Astrocyte (in vitro differentiated cells and primary cell): ENCODE data around the gene FBXO22. TPM values are rescaled to one million over a fixed set of nuclear protein-coding genes. Genes with fewer than 3 reads are reported as not detected.
A peak's percentile ranks its signal among the peaks of the same experiment; 100 is the strongest.

Experiments used
- DNase-seq: peaks from one replicate; pipeline ENCODE4 v3.0.0-alpha.2; 2010; ENCODE audit warnings: low read depth
- FAIRE-seq: peaks from 2 replicates; lab custom pipeline; 2011; peaks lifted over from hg19 to GRCh38; lab: Jason Lieb, UNC
- H2AFZ ChIP-seq: 2 replicates; pipeline ENCODE4 v1.6.0; 2012; ENCODE audit warnings: low read depth, low read length, inconsistent platforms
- H3K27ac ChIP-seq: 2 replicates; pipeline ENCODE4 v1.5.1; 2011; ENCODE audit warnings: low read depth, low read length, inconsistent platforms
- H3K27me3 ChIP-seq: 2 replicates; pipeline ENCODE4 v1.6.0; 2011; ENCODE audit warnings: low read length, inconsistent platforms; ENCODE audit not compliant: insufficient read depth
- H3K36me3 ChIP-seq: 2 replicates; pipeline ENCODE4 v1.5.1; 2011; ENCODE audit warnings: low read length, inconsistent platforms; ENCODE audit not compliant: insufficient read depth
- H3K4me1 ChIP-seq: 2 replicates; pipeline ENCODE4 v1.5.1; 2011; ENCODE audit warnings: low read length, inconsistent platforms; ENCODE audit not compliant: insufficient read depth
- H3K4me2 ChIP-seq: 2 replicates; pipeline ENCODE4 v1.6.0; 2012; ENCODE audit warnings: low read length, inconsistent platforms
- H3K4me3 ChIP-seq: 2 replicates; pipeline ENCODE4 v1.5.1; 2011; ENCODE audit warnings: low read depth, mild to moderate bottlenecking, low read length, inconsistent platforms; ENCODE audit not compliant: insufficient read depth
- H3K79me2 ChIP-seq: 2 replicates; pipeline ENCODE4 v1.6.0; 2012; ENCODE audit warnings: mild to moderate bottlenecking, low read length, inconsistent platforms; ENCODE audit not compliant: insufficient read depth
- H3K9ac ChIP-seq: 2 replicates; pipeline ENCODE4 v1.6.0; 2012; ENCODE audit warnings: mild to moderate bottlenecking, low read length, inconsistent platforms
- H3K9me3 ChIP-seq: 2 replicates; pipeline ENCODE4 v1.5.1; 2012; ENCODE audit warnings: low read depth, mild to moderate bottlenecking, low read length, inconsistent platforms; ENCODE audit not compliant: insufficient read depth
- H4K20me1 ChIP-seq: 2 replicates; pipeline ENCODE4 v1.6.0; 2012; ENCODE audit warnings: low read length, inconsistent platforms; ENCODE audit not compliant: insufficient read depth
- H3K27ac Mint-ChIP-seq: one replicate; pipeline ENCODE4 v1.8.0; 2021; ENCODE audit warnings: mild to moderate bottlenecking, mixed read lengths; ENCODE audit not compliant: unreplicated experiment
- H3K27me3 Mint-ChIP-seq: one replicate; pipeline ENCODE4 v1.8.0; 2021; ENCODE audit warnings: low read depth, mixed read lengths; ENCODE audit not compliant: unreplicated experiment
- H3K36me3 Mint-ChIP-seq: one replicate; pipeline ENCODE4 v1.8.0; 2021; ENCODE audit warnings: low read depth, mixed read lengths; ENCODE audit not compliant: unreplicated experiment
- H3K4me1 Mint-ChIP-seq: one replicate; pipeline ENCODE4 v1.8.0; 2021; ENCODE audit warnings: low read depth, mixed read lengths; ENCODE audit not compliant: unreplicated experiment
- H3K4me3 Mint-ChIP-seq: one replicate; pipeline ENCODE4 v1.8.0; 2021; ENCODE audit warnings: mild to moderate bottlenecking, moderate library complexity, mixed read lengths; ENCODE audit not compliant: unreplicated experiment
- H3K9me3 Mint-ChIP-seq: one replicate; pipeline ENCODE4 v1.8.0; 2021; ENCODE audit warnings: mild to moderate bottlenecking, mixed read lengths; ENCODE audit not compliant: unreplicated experiment
- EZH2 ChIP-seq: IDR thresholded peaks from 2 replicates; pipeline ENCODE4 v1.6.1; 2012; ENCODE audit warnings: mild to moderate bottlenecking, low read length, inconsistent platforms; ENCODE audit not compliant: insufficient read depth
- total RNA-seq: library from RNA; stranded (reverse); gene quantifications from 2 replicates; pipeline ENCODE4 v1.2.1, GENCODE V29; 2021
- TF ChIP-seq, protein P1 (sequence below): IDR thresholded peaks from 2 replicates; pipeline ENCODE4 v1.5.1; 2011; ENCODE audit warnings: low read depth, mild to moderate bottlenecking, inconsistent platforms, low read length, moderate library complexity; ENCODE audit not compliant: insufficient read depth

Gene FBXO22
- total RNA-seq, 1 donor from 2014 or later: 69.1 TPM

DNA sequence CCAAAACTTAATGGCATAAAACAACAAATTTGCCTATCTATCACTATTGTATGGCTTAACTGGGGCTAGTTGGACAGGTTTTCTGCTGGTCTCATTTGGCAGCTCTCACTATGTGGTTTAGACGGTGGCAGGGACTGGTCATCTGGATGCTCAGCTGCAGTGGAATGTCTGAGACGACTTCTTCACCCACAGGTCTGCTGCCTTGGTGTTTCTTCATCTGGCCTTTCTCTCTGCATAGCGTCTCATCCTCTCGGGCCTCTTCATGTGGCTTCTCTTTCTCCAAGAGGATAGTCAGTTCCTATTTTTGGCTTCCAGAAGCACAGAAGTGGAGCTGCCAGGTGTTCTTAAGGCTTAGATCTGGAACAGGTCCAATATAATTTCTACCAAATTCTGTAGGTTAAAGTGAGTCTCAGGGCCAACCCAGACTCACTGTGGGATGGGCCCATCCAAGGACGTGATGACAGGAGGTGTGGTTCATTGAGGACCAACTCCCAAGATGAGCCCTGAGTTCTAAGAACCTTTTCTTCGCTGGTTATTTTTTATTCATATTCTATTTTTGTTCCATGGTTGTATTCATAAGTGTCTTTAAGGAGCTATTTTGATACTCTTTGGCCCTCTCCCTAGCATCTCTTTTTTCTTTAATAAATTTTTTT lies 41.8 kb upstream of the FBXO22 start:
- Mint-ChIP-seq H3K27ac (peak overlapping the region; percentile 48), H3K36me3 (peaks cover 10% of the 10 kb centered on the region), H3K27me3 (no peaks in the 10 kb centered on the region), H3K4me3 (no peak overlapping the region), H3K9me3 (no peaks in the 10 kb centered on the region), H3K4me1 (peaks cover 13% of the 10 kb centered on the region)
- no peak overlapping the region for H3K9ac ChIP-seq
- peaks cover 16% of the 10 kb centered on the region for H3K36me3 ChIP-seq
- H3K79me2 ChIP-seq: peaks cover 90% of the 10 kb centered on the region
- H3K9me3 ChIP-seq: no peaks in the 10 kb centered on the region
- no peak overlapping the region for H3K4me3 ChIP-seq
- H3K27me3 ChIP-seq: no peaks in the 10 kb centered on the region
- no peaks in the 10 kb centered on the region for H3K4me1 ChIP-seq
- no peak overlapping the region for H3K4me2 ChIP-seq
- FAIRE-seq: no peak
- H4K20me1 ChIP-seq: peaks cover 65% of the 10 kb centered on the region
- DNase-seq: peak; percentile 31
- no peak overlapping the region for H2AFZ ChIP-seq
- TF ChIP-seq, protein P1, sequence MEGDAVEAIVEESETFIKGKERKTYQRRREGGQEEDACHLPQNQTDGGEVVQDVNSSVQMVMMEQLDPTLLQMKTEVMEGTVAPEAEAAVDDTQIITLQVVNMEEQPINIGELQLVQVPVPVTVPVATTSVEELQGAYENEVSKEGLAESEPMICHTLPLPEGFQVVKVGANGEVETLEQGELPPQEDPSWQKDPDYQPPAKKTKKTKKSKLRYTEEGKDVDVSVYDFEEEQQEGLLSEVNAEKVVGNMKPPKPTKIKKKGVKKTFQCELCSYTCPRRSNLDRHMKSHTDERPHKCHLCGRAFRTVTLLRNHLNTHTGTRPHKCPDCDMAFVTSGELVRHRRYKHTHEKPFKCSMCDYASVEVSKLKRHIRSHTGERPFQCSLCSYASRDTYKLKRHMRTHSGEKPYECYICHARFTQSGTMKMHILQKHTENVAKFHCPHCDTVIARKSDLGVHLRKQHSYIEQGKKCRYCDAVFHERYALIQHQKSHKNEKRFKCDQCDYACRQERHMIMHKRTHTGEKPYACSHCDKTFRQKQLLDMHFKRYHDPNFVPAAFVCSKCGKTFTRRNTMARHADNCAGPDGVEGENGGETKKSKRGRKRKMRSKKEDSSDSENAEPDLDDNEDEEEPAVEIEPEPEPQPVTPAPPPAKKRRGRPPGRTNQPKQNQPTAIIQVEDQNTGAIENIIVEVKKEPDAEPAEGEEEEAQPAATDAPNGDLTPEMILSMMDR: no peak
- no peak for TF ChIP-seq EZH2
- no peak overlapping the region for H3K27ac ChIP-seq

DNA sequence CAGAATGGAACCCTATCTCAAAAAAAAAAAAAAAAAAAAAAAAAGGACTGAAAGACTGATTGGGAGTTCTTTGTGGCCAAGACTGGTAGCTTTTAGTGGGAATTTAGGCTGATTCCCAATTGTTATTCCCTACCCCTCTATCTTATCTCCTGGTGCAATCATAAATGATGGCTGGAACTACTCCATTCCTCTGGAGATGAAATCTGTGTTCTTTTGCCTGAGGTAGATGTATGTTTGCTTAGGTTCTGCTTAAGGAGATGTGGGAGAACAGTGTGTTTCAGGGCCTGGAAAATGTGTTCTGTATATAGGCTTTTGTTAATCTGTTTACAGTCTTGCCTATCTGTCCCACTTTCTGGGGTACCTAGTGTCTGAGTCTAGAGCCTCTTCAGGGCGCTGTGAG lies 40.9 kb upstream of the FBXO22 start:
- FAIRE-seq (no peak), DNase-seq (no peak)
- peaks cover 71% of the 10 kb centered on the region for H4K20me1 ChIP-seq
- H3K79me2 ChIP-seq: peaks cover 93% of the 10 kb centered on the region
- H3K9ac ChIP-seq: no peak overlapping the region
- H3K4me2 ChIP-seq: no peak overlapping the region
- no peaks in the 10 kb centered on the region for H3K27me3 Mint-ChIP-seq
- H3K36me3 Mint-ChIP-seq: peaks cover 10% of the 10 kb centered on the region
- H3K27ac Mint-ChIP-seq: no peak overlapping the region
- no peak overlapping the region for H3K4me3 ChIP-seq
- H3K36me3 ChIP-seq: peaks cover 16% of the 10 kb centered on the region
- H3K4me3 Mint-ChIP-seq: no peak overlapping the region
- no peaks in the 10 kb centered on the region for H3K4me1 ChIP-seq
- H3K9me3 ChIP-seq: no peaks in the 10 kb centered on the region
- peaks cover 21% of the 10 kb centered on the region for H3K4me1 Mint-ChIP-seq
- no peak overlapping the region for H3K27ac ChIP-seq
- H3K27me3 ChIP-seq: no peaks in the 10 kb centered on the region
- H2AFZ ChIP-seq: no peak overlapping the region
- no peaks in the 10 kb centered on the region for H3K9me3 Mint-ChIP-seq
- TF ChIP-seq EZH2: no peak
- TF ChIP-seq, protein P1: no peak
